HTR-8/SVneo (cell line): ENCODE results near the gene ANTKMT.
"Not testable (repeated sequence)": the region's sequence is repeated elsewhere in the genome, so short reads cannot be mapped to it uniquely, and the experiment has no call there.

Source experiments
- DNase-seq: peaks from one replicate; pipeline ENCODE4 v3.0.0; 2011; ENCODE audit warnings: low spot score, mixed read lengths; ENCODE audit not compliant: insufficient read length
- FAIRE-seq: peaks from 2 replicates; lab custom pipeline; 2011; peaks lifted over from hg19 to GRCh38; lab: Jason Lieb, UNC

Gene ANTKMT

GRCh38 chr16:680967-681745, 39.8 kb upstream of the ANTKMT start:
- no peak for FAIRE-seq
- DNase-seq = no peak

GRCh38 chr16:681746-682427, 39.1 kb upstream of the ANTKMT start:
- no peak for DNase-seq
- FAIRE-seq = no peak

GRCh38 chr16:682493-683395, 38.2 kb upstream of the ANTKMT start:
- FAIRE-seq = peak; percentile 62
- DNase-seq = no peak

- FAIRE-seq (peak; percentile 44), DNase-seq (no peak)
Observed at GRCh38 chr16:683396-684070, 37.4 kb upstream of the ANTKMT start.

GRCh38 chr16:684071-684794, 36.7 kb upstream of the ANTKMT start, which contains the start of gene JMJD8:
TSS of gene JMJD8 (minus strand) at chr16:684334. CDS start at chr16:684319, 15 bp downstream.
- FAIRE-seq (peak; percentile 85), DNase-seq (peak; percentile 90)

- DNase-seq = no peak
- no peak for FAIRE-seq
Observed at GRCh38 chr16:684961-685696, 35.8 kb upstream of the ANTKMT start.

GRCh38 chr16:685967-686366, 35.0 kb upstream of the ANTKMT start:
- no peak for DNase-seq
- FAIRE-seq = no peak

GRCh38 chr16:686459-687260, 34.3 kb upstream of the ANTKMT start:
- DNase-seq = no peak
- FAIRE-seq = no peak

GRCh38 chr16:687499-687898, 33.4 kb upstream of the ANTKMT start:
- DNase-seq (no peak), FAIRE-seq (no peak)

GRCh38 chr16:689175-689897, 31.6 kb upstream of the ANTKMT start:
- FAIRE-seq = no peak
- DNase-seq = no peak

- DNase-seq, FAIRE-seq: not testable (repeated sequence)
Observed at GRCh38 chr16:691242-691641, 29.7 kb upstream of the ANTKMT start.

- FAIRE-seq (no peak), DNase-seq (no peak)
Observed at GRCh38 chr16:692356-693108, 28.4 kb upstream of the ANTKMT start.

GRCh38 chr16:693364-693763, 27.6 kb upstream of the ANTKMT start:
- FAIRE-seq (no peak), DNase-seq (no peak)

- DNase-seq (no peak), FAIRE-seq (no peak)
Observed at GRCh38 chr16:693766-694165, 27.2 kb upstream of the ANTKMT start.

- DNase-seq = no peak
- no peak for FAIRE-seq
Observed at GRCh38 chr16:694187-694862, 26.6 kb upstream of the ANTKMT start.

- FAIRE-seq (no peak), DNase-seq (no peak)
Observed at GRCh38 chr16:694863-695354, 26.0 kb upstream of the ANTKMT start.
